Aorta (tissue), 5 donors: ENCODE data around the gene NEK9. TPM values are rescaled to one million over a fixed set of nuclear protein-coding genes. Genes with fewer than 3 reads are reported as not detected.
"Not testable (repeated sequence)": the region's sequence is repeated elsewhere in the genome, so short reads cannot be mapped to it uniquely, and the experiment has no call there.

Source experiments
- ATAC-seq: fragments of 200-7000 bp; cut with Tn5 transposase; one replicate; pipeline ENCODE4 v1.9.1; 2022; ENCODE audit warnings: moderate library complexity; ENCODE audit not compliant: low FRiP score
- DNase-seq, 2 donors: peaks; one replicate each; pipeline ENCODE4 v3.0.0-alpha.2; 2020
- H3K27ac ChIP-seq, 2 donors: one replicate each; pipeline ENCODE4 v1.5.1; 2013; ENCODE audit warnings: low read length in 2 of 2, mild to moderate bottlenecking in 2 of 2, moderate library complexity in 2 of 2, control low read depth in 1 of 2, inconsistent platforms in 1 of 2, low read depth in 1 of 2
- H3K27me3 ChIP-seq, 2 donors: one replicate each; pipeline ENCODE4 v1.6.1; 2013; ENCODE audit warnings: control low read depth in 1 of 2, low read length in 1 of 2, mild to moderate bottlenecking in 1 of 2, moderate library complexity in 1 of 2; ENCODE audit not compliant: insufficient read depth in 2 of 2, control insufficient read depth in 1 of 2
- H3K36me3 ChIP-seq, 2 donors: one replicate each; pipeline ENCODE4 v1.6.1; 2013; ENCODE audit warnings: control low read depth in 1 of 2, low read length in 1 of 2, mild to moderate bottlenecking in 1 of 2; ENCODE audit not compliant: insufficient read depth in 2 of 2, control insufficient read depth in 1 of 2
- H3K4me1 ChIP-seq, 2 donors: one replicate each; pipeline ENCODE4 v1.6.1; 2013; ENCODE audit warnings: low read length in 2 of 2, control low read depth in 1 of 2, mild to moderate bottlenecking in 1 of 2, moderate library complexity in 1 of 2; ENCODE audit not compliant: insufficient read depth in 2 of 2, control insufficient read depth in 1 of 2
- H3K4me3 ChIP-seq, 2 donors: one replicate each; pipeline ENCODE4 v1.5.1; 2013; ENCODE audit warnings: low read length in 2 of 2, control low read depth in 1 of 2, mild to moderate bottlenecking in 1 of 2
- H3K9me3 ChIP-seq: one replicate; pipeline ENCODE4 v1.6.1; 2013; ENCODE audit warnings: mild to moderate bottlenecking, low read length; ENCODE audit not compliant: control insufficient read depth
- WGBS, 2 donors: extraction: QIAGEN DNeasy Blood & Tissue Kit; methylation state at CpG; one replicate each; pipeline ENCODE4 v1.1.7; 2013; 5-methylcytosine and 5-hydroxymethylcytosine counted together
- intact Hi-C, 2 donors: fragments of 100-400 bp; cut with DNase I; formaldehyde crosslinking; loops; one replicate each; pipeline versions ENCODE4 v1.14.2 to v1.15.0; 2022
- polyA plus RNA-seq, 2 donors: library from polyadenylated mRNA; stranded (reverse); fragments of 200-250 nt; gene quantifications; one replicate each; pipeline ENCODE4 v1.2.3, GENCODE V29; 2013
- total RNA-seq, 2 donors: library from RNA; stranded (reverse); fragmentation: NEBNext Ultra II Directional; extraction: Animal tissue kit (Norgen Biotek cat#: 25700); gene quantifications; one replicate each; pipeline ENCODE4 v1.2.1, GENCODE V29; 2021
- donor health status: healthy with polysubstance abuse.
- donor health status: Bipolar disorder and iron deficiency.
- donor health status: DM: no; HTN: no; CAD: no.
- donor health status: DM: no; HTN: no; CAD: no.
- donor health status: DM: yes; HTN: yes; CAD: no.

The NEK9 gene
- total and polyA plus RNA-seq, 4 donors = 19.5 to 104 (median 61.8) TPM

- no peaks in the 10 kb centered on the region for H3K27me3 ChIP-seq
- H3K4me1 ChIP-seq = no peaks in the 10 kb centered on the region
- WGBS, 2 donors = 62 to 67% methylated on average over 9 of the region's 9 CpGs
- H3K27ac ChIP-seq = peak overlapping the region in 1 of 2 donors; percentile 62
- DNase-seq = peak; percentile 54 to 80
- H3K4me3 ChIP-seq = no peak overlapping the region
- H3K9me3 ChIP-seq = no peaks in the 10 kb centered on the region
- ATAC-seq = no peak
- no peaks in the 10 kb centered on the region for H3K36me3 ChIP-seq
- intact Hi-C loops = no loop called here
Observed at GRCh38 chr14:75070383-75070782, 56.5 kb downstream of the NEK9 start.

- WGBS, 2 donors = 40% methylated on average over 12 of the region's 12 CpGs
- peak; percentile 1 for ATAC-seq
- intact Hi-C loops = loop anchor here (5.0 to 10.0 kb wide), 2 partner anchors 57 to 125 kb away; no protein-coding TSS in a partner anchor
Observed at GRCh38 chr14:75069811-75070145, 57.1 kb downstream of the NEK9 start.

GRCh38 chr14:75069121-75069810 is 57.6 kb downstream of the NEK9 start, which contains the start of gene ZC2HC1C:
Gene ZC2HC1C, plus strand, starts transcription at chr14:75069641. Its CDS starts 933 bp downstream, at chr14:75070574.
- Histone ChIP-seq H3K27me3 (no peaks in the 10 kb centered on the region), H3K9me3 (no peaks in the 10 kb centered on the region), H3K4me3 (peak within 1 kb of the TSS; percentile 55 to 58), H3K4me1 (no peaks in the 10 kb centered on the region), H3K36me3 (no peaks in the 10 kb centered on the region), H3K27ac (peak within 1 kb of the TSS; percentile 15 to 62)
- intact Hi-C loops = loop anchor here (5.0 to 10.0 kb wide), 2 partner anchors 57 to 124 kb away; no protein-coding TSS in a partner anchor
- DNase-seq (peak; percentile 97 to 98), ATAC-seq (peak; percentile 97)
- WGBS, 2 donors = 1 to 2% methylated on average over 58 of the region's 58 CpGs

More at GRCh38 chr14:75069811-75070145, 57.1 kb downstream of the NEK9 start:
- DNase-seq = no peak
- Histone ChIP-seq H3K36me3 (no peaks in the 10 kb centered on the region), H3K27ac (peak overlapping the region in 1 of 2 donors; percentile 62), H3K4me3 (no peak overlapping the region), H3K27me3 (no peaks in the 10 kb centered on the region), H3K4me1 (no peaks in the 10 kb centered on the region), H3K9me3 (no peaks in the 10 kb centered on the region)

GRCh38 chr14:75068294-75069120 is 58.3 kb downstream of the NEK9 start:
- intact Hi-C loops = loop anchor here (5.0 to 10.0 kb wide), 2 partner anchors 56 to 124 kb away; no protein-coding TSS in a partner anchor
- H3K27me3 ChIP-seq = no peaks in the 10 kb centered on the region
- H3K27ac ChIP-seq = peak overlapping the region in 1 of 2 donors; percentile 15
- H3K4me3 ChIP-seq = peak overlapping the region; percentile 55 to 58
- DNase-seq (no peak), ATAC-seq (no peak)
- WGBS, 2 donors = 14 to 17% methylated on average over 15 of the region's 15 CpGs
- no peaks in the 10 kb centered on the region for H3K4me1 ChIP-seq
- H3K36me3 ChIP-seq = no peaks in the 10 kb centered on the region
- H3K9me3 ChIP-seq = no peaks in the 10 kb centered on the region

- not testable (repeated sequence) for H3K4me3 ChIP-seq, DNase-seq, H3K27ac ChIP-seq, H3K36me3 ChIP-seq, H3K27me3 ChIP-seq, H3K9me3 ChIP-seq, H3K4me1 ChIP-seq, ATAC-seq
- intact Hi-C loops = loop anchor here (5.0 to 10.0 kb wide), 2 partner anchors 55 to 123 kb away; no protein-coding TSS in a partner anchor
- WGBS, 2 donors = 93 to 96% methylated on average over 4 of the region's 4 CpGs
Observed at GRCh38 chr14:75067765-75068164, 59.1 kb downstream of the NEK9 start.

GRCh38 chr14:75067212-75067611 is 59.6 kb downstream of the NEK9 start:
- ATAC-seq (no peak), DNase-seq (no peak)
- H3K27ac ChIP-seq = no peak overlapping the region
- H3K27me3 ChIP-seq = no peaks in the 10 kb centered on the region
- H3K9me3 ChIP-seq = no peaks in the 10 kb centered on the region
- no peaks in the 10 kb centered on the region for H3K36me3 ChIP-seq
- H3K4me3 ChIP-seq = no peak overlapping the region
- H3K4me1 ChIP-seq = peaks cover 0 to 2% of the 10 kb centered on the region in 2 donors
- intact Hi-C loops = loop anchor here (5.0 to 10.0 kb wide), 2 partner anchors 55 to 122 kb away; no protein-coding TSS in a partner anchor
- WGBS, 2 donors = 95 to 97% methylated on average over 1 of the region's 1 CpG

- Histone ChIP-seq H3K27ac (no peak overlapping the region), H3K4me3 (no peak overlapping the region), H3K9me3 (no peaks in the 10 kb centered on the region), H3K4me1 (peaks cover 0 to 2% of the 10 kb centered on the region in 2 donors), H3K36me3 (no peaks in the 10 kb centered on the region), H3K27me3 (no peaks in the 10 kb centered on the region)
- 93 to 96% methylated on average over 3 of the region's 3 CpGs for WGBS, 2 donors
- DNase-seq (no peak), ATAC-seq (no peak)
- intact Hi-C loops = loop anchor here (5.0 to 10.0 kb wide), 2 partner anchors 54 to 122 kb away; no protein-coding TSS in a partner anchor
Observed at GRCh38 chr14:75066691-75067090, 60.2 kb downstream of the NEK9 start.

- Histone ChIP-seq H3K9me3 (no peaks in the 10 kb centered on the region), H3K4me3 (no peak overlapping the region), H3K27me3 (no peaks in the 10 kb centered on the region), H3K4me1 (peaks cover 0 to 2% of the 10 kb centered on the region in 2 donors), H3K36me3 (no peaks in the 10 kb centered on the region), H3K27ac (no peak overlapping the region)
- ATAC-seq (no peak), DNase-seq (no peak)
- intact Hi-C loops = loop anchor here in 1 of 2 donors (10.0 kb wide), 1 partner anchor 119 kb away; no protein-coding TSS in a partner anchor
- 57% methylated on average over 8 of the region's 8 CpGs for WGBS, 2 donors
Observed at GRCh38 chr14:75064205-75064567, 62.7 kb downstream of the NEK9 start.
